DND-41 (cell line): ENCODE results near the gene TPI1.
"Not testable (repeated sequence)": the region's sequence is repeated elsewhere in the genome, so short reads cannot be mapped to it uniquely, and the experiment has no call there.

Experiments
- EZH2 ChIP-seq: IDR thresholded peaks from 3 replicates; pipeline ENCODE4 v1.6.1; 2012; ENCODE audit warnings: borderline replicate concordance, low read depth, mild to moderate bottlenecking, moderate library complexity, low read length, inconsistent platforms; ENCODE audit not compliant: severe bottlenecking
- TF ChIP-seq, protein P1 (sequence below): IDR thresholded peaks from 2 replicates; pipeline ENCODE4 v1.5.1; 2012; ENCODE audit warnings: borderline replicate concordance, low read length, moderate library complexity, mild to moderate bottlenecking; ENCODE audit not compliant: poor library complexity, severe bottlenecking; ENCODE audit errors: extremely low read depth

DNA sequence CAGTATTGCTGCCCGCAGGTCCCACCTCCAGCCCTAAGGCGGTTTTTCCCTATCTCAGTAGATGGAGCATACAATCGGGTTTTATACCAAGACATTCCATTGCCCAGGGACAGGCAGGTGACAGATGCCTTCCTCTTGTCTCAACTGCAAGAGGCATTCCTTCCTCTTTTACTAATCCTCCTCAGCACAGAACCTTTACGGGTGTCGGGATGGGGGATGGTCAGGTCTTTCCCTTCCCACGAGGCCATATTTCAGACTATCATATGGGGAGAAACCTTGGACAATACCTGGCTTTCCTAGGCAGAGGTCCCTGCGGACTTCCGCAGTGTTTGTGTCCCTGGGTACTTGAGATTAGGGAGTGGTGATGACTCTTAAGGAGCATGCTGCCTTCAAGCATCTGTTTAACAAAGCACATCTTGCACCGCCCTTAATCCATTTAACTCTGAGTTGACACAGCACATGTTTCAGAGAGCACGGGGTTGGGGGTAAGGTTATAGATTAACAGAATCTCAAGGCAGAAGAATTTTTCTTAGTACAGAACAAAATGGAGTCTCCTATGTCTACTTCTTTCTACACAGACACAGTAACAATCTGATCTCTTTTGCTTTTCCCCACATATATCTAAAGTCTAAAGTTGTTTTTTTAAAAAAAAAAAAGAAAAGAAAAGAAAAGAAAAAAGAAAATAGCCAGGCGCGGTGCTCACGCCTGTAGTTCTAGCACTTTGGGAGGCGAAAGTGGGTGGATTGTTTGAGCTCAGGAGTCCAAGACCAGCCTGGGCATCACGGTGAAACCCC is 19.1 kb downstream of the TPI1 start:
- TF ChIP-seq, protein P1, sequence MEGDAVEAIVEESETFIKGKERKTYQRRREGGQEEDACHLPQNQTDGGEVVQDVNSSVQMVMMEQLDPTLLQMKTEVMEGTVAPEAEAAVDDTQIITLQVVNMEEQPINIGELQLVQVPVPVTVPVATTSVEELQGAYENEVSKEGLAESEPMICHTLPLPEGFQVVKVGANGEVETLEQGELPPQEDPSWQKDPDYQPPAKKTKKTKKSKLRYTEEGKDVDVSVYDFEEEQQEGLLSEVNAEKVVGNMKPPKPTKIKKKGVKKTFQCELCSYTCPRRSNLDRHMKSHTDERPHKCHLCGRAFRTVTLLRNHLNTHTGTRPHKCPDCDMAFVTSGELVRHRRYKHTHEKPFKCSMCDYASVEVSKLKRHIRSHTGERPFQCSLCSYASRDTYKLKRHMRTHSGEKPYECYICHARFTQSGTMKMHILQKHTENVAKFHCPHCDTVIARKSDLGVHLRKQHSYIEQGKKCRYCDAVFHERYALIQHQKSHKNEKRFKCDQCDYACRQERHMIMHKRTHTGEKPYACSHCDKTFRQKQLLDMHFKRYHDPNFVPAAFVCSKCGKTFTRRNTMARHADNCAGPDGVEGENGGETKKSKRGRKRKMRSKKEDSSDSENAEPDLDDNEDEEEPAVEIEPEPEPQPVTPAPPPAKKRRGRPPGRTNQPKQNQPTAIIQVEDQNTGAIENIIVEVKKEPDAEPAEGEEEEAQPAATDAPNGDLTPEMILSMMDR: not testable (repeated sequence)
- TF ChIP-seq EZH2: not testable (repeated sequence)
